ENCODE measurements around the gene SP6.

SP6 gene

GRCh38 chr17:47844814-47845715 lies 5.9 kb downstream of the SP6 start:
- peak in 1 of 2 experiments; percentile 40 for DNase-seq (ENCODE audit: low read depth in 1 of 2, low spot score in 1 of 2)
- TF ChIP-seq JUND (IDR thresholded peaks at IDR 0.05; ENCODE audit: low read depth) = no peak
- in situ Hi-C loops (cut with HindIII; ENCODE audit: low pct_unique_long_range_greater_than_20kb, low sequenced_read_pairs) = no loop called here

GRCh38 chr17:47844227-47844626 lies 6.7 kb downstream of the SP6 start:
- peak in 1 of 2 experiments; percentile 23 for DNase-seq (ENCODE audit: low read depth in 1 of 2, low spot score in 1 of 2)
- in situ Hi-C loops (cut with HindIII; ENCODE audit: low pct_unique_long_range_greater_than_20kb, low sequenced_read_pairs) = no loop called here
- TF ChIP-seq JUND (IDR thresholded peaks at IDR 0.05; ENCODE audit: low read depth) = no peak

GRCh38 chr17:47843391-47843730 lies 7.6 kb downstream of the SP6 start:
- in situ Hi-C loops (cut with HindIII; ENCODE audit: low pct_unique_long_range_greater_than_20kb, low sequenced_read_pairs) = no loop called here

GRCh38 chr17:47841488-47842291 lies 9.3 kb downstream of the SP6 start:
- in situ Hi-C loops (cut with HindIII; ENCODE audit: low pct_unique_long_range_greater_than_20kb, low sequenced_read_pairs) = no loop called here
- DNase-seq (ENCODE audit: low read depth in 1 of 2, low spot score in 1 of 2) = no peak
- TF ChIP-seq JUND (IDR thresholded peaks at IDR 0.05; ENCODE audit: low read depth) = no peak

More at GRCh38 chr17:47843391-47843730, 7.6 kb downstream of the SP6 start:
- no peak for DNase-seq (ENCODE audit: low read depth in 1 of 2, low spot score in 1 of 2)
- no peak for TF ChIP-seq JUND (IDR thresholded peaks at IDR 0.05; ENCODE audit: low read depth)

GRCh38 chr17:47840742-47841487 lies 10.0 kb downstream of the SP6 start, which contains the start of gene SCRN2:
SCRN2 (minus strand) TSS chr17:47841273; CDS start chr17:47840843, 430 bp downstream.
- DNase-seq (ENCODE audit: low read depth in 1 of 2, low spot score in 1 of 2) = peak; percentile 91 to 92
- in situ Hi-C loops (cut with HindIII; ENCODE audit: low pct_unique_long_range_greater_than_20kb, low sequenced_read_pairs) = no loop called here
- TF ChIP-seq JUND (IDR thresholded peaks at IDR 0.05; ENCODE audit: low read depth) = no peak

- in situ Hi-C loops (cut with HindIII; ENCODE audit: low pct_unique_long_range_greater_than_20kb, low sequenced_read_pairs) = no loop called here
- no peak for TF ChIP-seq JUND (IDR thresholded peaks at IDR 0.05; ENCODE audit: low read depth)
- peak in 1 of 2 experiments; percentile 27 for DNase-seq (ENCODE audit: low read depth in 1 of 2, low spot score in 1 of 2)
Measured at GRCh38 chr17:47840001-47840741, 10.8 kb downstream of the SP6 start.

- no peak for TF ChIP-seq JUND (IDR thresholded peaks at IDR 0.05; ENCODE audit: low read depth)
- DNase-seq (ENCODE audit: low read depth in 1 of 2, low spot score in 1 of 2) = no peak
- in situ Hi-C loops (cut with HindIII; ENCODE audit: low pct_unique_long_range_greater_than_20kb, low sequenced_read_pairs) = no loop called here
Measured at GRCh38 chr17:47839071-47839470, 11.9 kb downstream of the SP6 start.

- no peak for TF ChIP-seq JUND (IDR thresholded peaks at IDR 0.05; ENCODE audit: low read depth)
- in situ Hi-C loops (cut with HindIII; ENCODE audit: low pct_unique_long_range_greater_than_20kb, low sequenced_read_pairs) = no loop called here
- DNase-seq (ENCODE audit: low read depth in 1 of 2, low spot score in 1 of 2) = no peak
Measured at GRCh38 chr17:47838636-47839035, 12.3 kb downstream of the SP6 start.

GRCh38 chr17:47837401-47838039 lies 13.4 kb downstream of the SP6 start:
- in situ Hi-C loops (cut with HindIII; ENCODE audit: low pct_unique_long_range_greater_than_20kb, low sequenced_read_pairs) = no loop called here
- DNase-seq (ENCODE audit: low read depth in 1 of 2, low spot score in 1 of 2) = no peak
- no peak for TF ChIP-seq JUND (IDR thresholded peaks at IDR 0.05; ENCODE audit: low read depth)

- in situ Hi-C loops (cut with HindIII; ENCODE audit: low pct_unique_long_range_greater_than_20kb, low sequenced_read_pairs) = no loop called here
- no peak for TF ChIP-seq JUND (IDR thresholded peaks at IDR 0.05; ENCODE audit: low read depth)
- no peak for DNase-seq (ENCODE audit: low read depth in 1 of 2, low spot score in 1 of 2)
Measured at GRCh38 chr17:47836601-47837000, 14.4 kb downstream of the SP6 start.

- DNase-seq (ENCODE audit: low read depth in 1 of 2, low spot score in 1 of 2) = no peak
- no peak for TF ChIP-seq JUND (IDR thresholded peaks at IDR 0.05; ENCODE audit: low read depth)
- in situ Hi-C loops (cut with HindIII; ENCODE audit: low pct_unique_long_range_greater_than_20kb, low sequenced_read_pairs) = no loop called here
Measured at GRCh38 chr17:47834756-47835155, 16.2 kb downstream of the SP6 start.

All from T47D (cell line).